Neural progenitor cell (in vitro differentiated cells): ENCODE data around the gene PRR4. TPM values are rescaled to one million over a fixed set of nuclear protein-coding genes. Genes with fewer than 3 reads are reported as not detected.

Source experiments
- DNase-seq: peaks from one replicate; pipeline ENCODE4 v3.0.0-alpha.2; 2016; ENCODE audit warnings: low spot score
- H2AFZ ChIP-seq: fragments of 200-600 bp; sonication (generic); replicated peaks from 2 replicates; pipeline ENCODE4 v1.6.1; 2016; ENCODE audit warnings: antibody characterized with exemption
- H3F3A ChIP-seq: fragments of 200-600 bp; sonication (generic); 2 replicates; pipeline ENCODE4 v1.6.1; 2016; ENCODE audit warnings: antibody characterized with exemption, low read depth
- H3K27ac ChIP-seq: fragments of 200-600 bp; sonication (generic); 2 replicates; pipeline ENCODE4 v1.5.1; 2016; ENCODE audit warnings: mild to moderate bottlenecking
- H3K27me3 ChIP-seq: fragments of 200-600 bp; sonication (generic); 2 replicates; pipeline ENCODE4 v1.6.1; 2016; ENCODE audit warnings: mild to moderate bottlenecking, moderate library complexity
- H3K36me3 ChIP-seq: fragments of 200-600 bp; sonication (generic); 2 replicates; pipeline ENCODE4 v1.5.1; 2016
- H3K4me1 ChIP-seq: fragments of 200-600 bp; sonication (generic); 2 replicates; pipeline ENCODE4 v1.6.1; 2016; ENCODE audit warnings: mixed run types
- H3K4me2 ChIP-seq: fragments of 200-600 bp; sonication (generic); 2 replicates; pipeline ENCODE4 v1.6.1; 2016
- H3K4me3 ChIP-seq: fragments of 200-600 bp; sonication (generic); 2 replicates; pipeline ENCODE4 v1.5.1; 2016
- H3K79me2 ChIP-seq: fragments of 200-600 bp; sonication (generic); 2 replicates; pipeline ENCODE4 v1.6.1; 2016; ENCODE audit warnings: low read depth
- H3K9ac ChIP-seq: fragments of 200-600 bp; sonication (generic); 2 replicates; pipeline ENCODE4 v1.6.1; 2016
- H3K9me3 ChIP-seq: fragments of 200-600 bp; sonication (generic); 2 replicates; pipeline ENCODE4 v1.5.1; 2016; ENCODE audit warnings: low read depth
- H4K20me1 ChIP-seq: fragments of 200-600 bp; sonication (generic); 2 replicates; pipeline ENCODE4 v1.6.1; 2016; ENCODE audit warnings: low read depth
- H3K27ac Mint-ChIP-seq: 3 replicates; pipeline ENCODE4 v1.8.0; 2021; ENCODE audit warnings: mixed read lengths
- H3K27me3 Mint-ChIP-seq: 2 replicates; pipeline ENCODE4 v1.8.0; 2022; ENCODE audit warnings: low read depth, mild to moderate bottlenecking, inconsistent platforms, moderate library complexity, mixed read lengths; ENCODE audit not compliant: insufficient read depth
- H3K36me3 Mint-ChIP-seq: 3 replicates; pipeline ENCODE4 v1.8.0; 2021; ENCODE audit warnings: mixed read lengths
- H3K4me1 Mint-ChIP-seq: 3 replicates; pipeline ENCODE4 v1.8.0; 2021; ENCODE audit warnings: mixed read lengths
- H3K4me3 Mint-ChIP-seq: 3 replicates; pipeline ENCODE4 v1.8.0; 2021; ENCODE audit warnings: mild to moderate bottlenecking, moderate library complexity, mixed read lengths
- H3K9me3 Mint-ChIP-seq: 3 replicates; pipeline ENCODE4 v1.8.0; 2020; ENCODE audit warnings: mixed read lengths
- CTCF ChIP-seq: fragments of 200-600 bp; sonication (generic); IDR thresholded peaks from 2 replicates; pipeline ENCODE4 v1.5.1; 2017; ENCODE audit warnings: antibody characterized with exemption, mild to moderate bottlenecking
- EZH2 ChIP-seq: fragments of 200-600 bp; sonication (generic); IDR thresholded peaks from 2 replicates; pipeline ENCODE4 v1.6.1; 2017; ENCODE audit warnings: antibody characterized with exemption, mild to moderate bottlenecking, moderate library complexity
- EZH2phosphoT487 ChIP-seq: fragments of 200-600 bp; sonication (generic); IDR thresholded peaks from 2 replicates; pipeline ENCODE4 v1.6.1; 2017; ENCODE audit warnings: antibody characterized with exemption
- small RNA-seq: library from RNA; depleted of rRNA; stranded (forward); fragments of <200 nt; gene quantifications from one replicate; pipeline ENCODE3, GENCODE V24; 2015
- total RNA-seq: library from RNA; depleted of rRNA; stranded (reverse); fragments of >200 nt; gene quantifications from 2 replicates; pipeline ENCODE4 v1.2.3, GENCODE V29; 2015; ENCODE audit warnings: low replicate concordance

Gene PRR4
- total RNA-seq, 1 donor from 2014 or later: 0.69 TPM

GRCh38 chr12:10801741-10802140 is 47.5 kb downstream of the PRR4 start:
- H3K27ac Mint-ChIP-seq: no peak overlapping the region
- H3K4me2 ChIP-seq: peak overlapping the region; percentile 40
- H3F3A ChIP-seq: peaks cover 16% of the 10 kb centered on the region

More at GRCh38 chr12:10801741-10802140, 47.5 kb downstream of the PRR4 start:
- Mint-ChIP-seq H3K4me1 (peaks cover 8% of the 10 kb centered on the region), H3K27me3 (no peaks in the 10 kb centered on the region), H3K36me3 (no peaks in the 10 kb centered on the region), H3K4me3 (no peak overlapping the region), H3K9me3 (no peaks in the 10 kb centered on the region)
- Histone ChIP-seq H4K20me1 (no peaks in the 10 kb centered on the region), H3K9ac (no peak overlapping the region), H3K27me3 (no peaks in the 10 kb centered on the region), H3K9me3 (no peaks in the 10 kb centered on the region), H3K4me1 (peaks cover 31% of the 10 kb centered on the region), H3K4me3 (no peak overlapping the region), H3K79me2 (no peaks in the 10 kb centered on the region), H3K36me3 (no peaks in the 10 kb centered on the region), H3K27ac (no peak overlapping the region), H2AFZ (no peak overlapping the region)
- peak; percentile 21 for DNase-seq
- TF ChIP-seq EZH2phosphoT487 (no peak), EZH2 (no peak), CTCF (no peak)

Small RNA genes within 50 kb of the gene (small RNA-seq; reads per million reads assigned to genes)
- not detected for gene PRR4

Other genes with a start within 250 kb of the PRR4 start
- 37.4 and 53.5 TPM in 2 replicates for gene MAGOHB, start 235.9 kb downstream of the PRR4 start, total RNA-seq
- gene STYK1, start 175.4 kb downstream of the PRR4 start, total RNA-seq: 0.06 and 0.15 TPM in 2 replicates
- gene YBX3, start 126.2 kb downstream of the PRR4 start, total RNA-seq: 78.9 and 123 TPM in 2 replicates
- gene TAS2R7, start 46.8 kb downstream of the PRR4 start, total RNA-seq: not detected in 2 replicates
- 0.22 TPM in 1 of 2 replicates, not detected in the other for gene TAS2R8, start 42.2 kb downstream of the PRR4 start, total RNA-seq
- not detected in 2 replicates for gene TAS2R9, start 39.3 kb downstream of the PRR4 start, total RNA-seq
- 0.87 and 1.4 TPM in 2 replicates for gene TAS2R10, start 23.1 kb downstream of the PRR4 start, total RNA-seq
- 24.1 and 30.3 TPM in 2 replicates for gene PRH1, start 34.8 kb upstream of the PRR4 start, total RNA-seq
- 2.0 and 2.4 TPM in 2 replicates for gene TAS2R13, start 60.1 kb upstream of the PRR4 start, total RNA-seq
- gene PRH2, start 79.8 kb upstream of the PRR4 start, total RNA-seq: not detected in 2 replicates
- gene TAS2R14, start 89.8 kb upstream of the PRR4 start, total RNA-seq: 4.1 and 7.0 TPM in 2 replicates
- gene TAS2R50, start 137.4 kb upstream of the PRR4 start, total RNA-seq: 2.4 and 12.1 TPM in 2 replicates
- gene TAS2R20, start 148.8 kb upstream of the PRR4 start, total RNA-seq: 6.4 and 7.4 TPM in 2 replicates
- 7.7 and 9.7 TPM in 2 replicates for gene TAS2R19, start 173.1 kb upstream of the PRR4 start, total RNA-seq
- 7.8 and 13.2 TPM in 2 replicates for gene TAS2R31, start 181.9 kb upstream of the PRR4 start, total RNA-seq
- gene TAS2R46, start 212.8 kb upstream of the PRR4 start, total RNA-seq: 1.9 and 3.5 TPM in 2 replicates
- 2.5 and 4.0 TPM in 2 replicates for gene TAS2R43, start 242.8 kb upstream of the PRR4 start, total RNA-seq